T-helper 2 cell treated with Interferon-gamma antibody and Interleukin-4, amounts not matched to agents 100 ng/mL and 5 ng/mL, for 36 hours (primary cell): ENCODE measurements around the gene NFE2L1. TPM values are rescaled to one million over a fixed set of nuclear protein-coding genes. Genes with fewer than 3 reads are reported as not detected.
"Not testable (repeated sequence)": the region's sequence is repeated elsewhere in the genome, so short reads cannot be mapped to it uniquely, and the experiment has no call there.

Experiments used
- intact Hi-C: fragments of 100-400 bp; cut with micrococcal nuclease; formaldehyde crosslinking; loops from one replicate; pipeline ENCODE4 v1.15.1; 2023
- total RNA-seq: library from RNA; stranded (reverse); gene quantifications from 2 replicates; pipeline ENCODE4 v1.2.3, GENCODE V29; 2022

The NFE2L1 gene
- 56.7 and 58.0 TPM in 2 replicates for total RNA-seq

- intact Hi-C loops: loop anchor here (1.0 to 2.0 kb wide), 6 partner anchors 11 to 153 kb away; partner anchors contain the start of genes CBX1, CDK5RAP3, COPZ2 and PNPO
These were observed at the start of gene NFE2L1 for GRCh38 chr17:48047741-48048383. Gene NFE2L1 (plus strand): TSS chr17:48048359. CDS start chr17:48051119, 2,760 bp downstream.

- intact Hi-C loops: no loop called here
These were observed 48.6 kb upstream of the NFE2L1 start for GRCh38 chr17:47999582-47999981.

- intact Hi-C loops: no loop called here
These were observed 47.0 kb upstream of the NFE2L1 start for GRCh38 chr17:48001197-48001596.

GRCh38 chr17:48001657-48002056 is 46.5 kb upstream of the NFE2L1 start:
- intact Hi-C loops: not testable (repeated sequence)

- intact Hi-C loops: no loop called here
These were observed 45.8 kb upstream of the NFE2L1 start for GRCh38 chr17:48002266-48002915.

GRCh38 chr17:48002916-48003416 is 45.2 kb upstream of the NFE2L1 start:
- intact Hi-C loops: no loop called here

- intact Hi-C loops: no loop called here
These were observed 44.6 kb upstream of the NFE2L1 start for GRCh38 chr17:48003417-48004151.

- intact Hi-C loops: no loop called here
These were observed 43.2 kb upstream of the NFE2L1 start for GRCh38 chr17:48004983-48005382.

- intact Hi-C loops: no loop called here
These were observed 41.0 kb upstream of the NFE2L1 start for GRCh38 chr17:48006936-48007709.

GRCh38 chr17:48010193-48010592 is 38.0 kb upstream of the NFE2L1 start:
- intact Hi-C loops: no loop called here

- intact Hi-C loops: no loop called here
These were observed 36.6 kb upstream of the NFE2L1 start for GRCh38 chr17:48011405-48012150.

GRCh38 chr17:48012151-48012520 is 36.0 kb upstream of the NFE2L1 start:
- intact Hi-C loops: no loop called here

GRCh38 chr17:48012654-48013053 is 35.5 kb upstream of the NFE2L1 start:
- intact Hi-C loops: no loop called here

- intact Hi-C loops: no loop called here
These were observed 34.1 kb upstream of the NFE2L1 start for GRCh38 chr17:48013876-48014594.

GRCh38 chr17:48014595-48015111 is 33.5 kb upstream of the NFE2L1 start:
- intact Hi-C loops: no loop called here

GRCh38 chr17:48016112-48016511 is 32.0 kb upstream of the NFE2L1 start:
- intact Hi-C loops: loop anchor here (2.0 kb wide), 1 partner anchor 37 kb away; no protein-coding TSS in a partner anchor

- intact Hi-C loops: loop anchor here (2.0 kb wide), 1 partner anchor 39 kb away; no protein-coding TSS in a partner anchor
These were observed 30.4 kb upstream of the NFE2L1 start for GRCh38 chr17:48017817-48018158.

- intact Hi-C loops: loop anchor here (10.0 kb wide), 1 partner anchor 313 kb away; no protein-coding TSS in a partner anchor
These were observed 26.2 kb upstream of the NFE2L1 start for GRCh38 chr17:48021934-48022333.

- intact Hi-C loops: loop anchor here (10.0 kb wide), 1 partner anchor 312 kb away; no protein-coding TSS in a partner anchor
These were observed 25.3 kb upstream of the NFE2L1 start for GRCh38 chr17:48022901-48023300.
